ENCODE measurements around the gene ALG1. TPM values are rescaled to one million over a fixed set of nuclear protein-coding genes. Genes with fewer than 3 reads are reported as not detected.

The ALG1 gene
- total and polyA plus RNA-seq, 2 experiments from 2014 or later = 20.2 to 36.4 TPM

- TF ChIP-seq REST (IDR thresholded peaks at IDR 0.05; ENCODE audit: unreplicated experiment) = no peak
- no peak for TF ChIP-seq EZH2 (IDR thresholded peaks at IDR 0.05; ENCODE audit: low read depth, unreplicated experiment)
Observed at GRCh38 chr16:5030251-5030870, 41.3 kb upstream of the ALG1 start (continued).

- H3K79me2 ChIP-seq (replicated peaks; ENCODE audit: insufficient read depth) = no peaks in the 10 kb centered on the region; the same call in 1 of the 2 replicates
- no peaks in the 10 kb centered on the region; the same call in 2 of the 3 replicates for H3K36me3 Mint-ChIP-seq (ENCODE audit: low read depth)
- H3K9me3 Mint-ChIP-seq = no peaks in the 10 kb centered on the region
- H3K27ac ChIP-seq (ENCODE audit: low read depth) = no peak overlapping the region
- peaks cover 25% of the 10 kb centered on the region for H3K27me3 Mint-ChIP-seq (ENCODE audit: insufficient read depth, low read depth, poor library complexity)
- no peak overlapping the region for H3K4me2 ChIP-seq
- H3K27me3 ChIP-seq (ENCODE audit: insufficient read depth) = peaks cover 6% of the 10 kb centered on the region
- H3K4me1 Mint-ChIP-seq = peaks cover 26% of the 10 kb centered on the region
- no peaks in the 10 kb centered on the region for H3K36me3 ChIP-seq (ENCODE audit: insufficient read depth)
- no peaks in the 10 kb centered on the region for H3K9me2 ChIP-seq (ENCODE audit: insufficient read depth)
- no peak overlapping the region for H3K27ac Mint-ChIP-seq
- no peak overlapping the region for H3K4me3 ChIP-seq
- peaks cover 10% of the 10 kb centered on the region for H3F3A ChIP-seq (replicated peaks; ENCODE audit: low read depth)
- no peak for DNase-seq (ENCODE audit: low spot score)
- no peak for ATAC-seq
- H2AFZ ChIP-seq = no peak overlapping the region
- H3K4me3 Mint-ChIP-seq = peak overlapping the region; percentile 83; the same call in 2 of the 3 replicates
- H4K20me1 ChIP-seq (replicated peaks; ENCODE audit: insufficient read depth) = no peaks in the 10 kb centered on the region
- peaks cover 24% of the 10 kb centered on the region for H3K4me1 ChIP-seq (ENCODE audit: insufficient read depth)
- TF ChIP-seq ZNF462 (CRISPR knock-in tag; IDR thresholded peaks at IDR 0.05) = no peak
- TF ChIP-seq JUNB (IDR thresholded peaks at IDR 0.05; ENCODE audit: unreplicated experiment) = no peak
- TF ChIP-seq EZH2 (IDR thresholded peaks at IDR 0.05; ENCODE audit: low read depth, unreplicated experiment) = no peak
- no peak for TF ChIP-seq CTCF (conservative IDR thresholded peaks at IDR 0.05; ENCODE audit: low read depth in 2 of 2)
- TF ChIP-seq REST (IDR thresholded peaks at IDR 0.05; ENCODE audit: unreplicated experiment) = no peak
- TF ChIP-seq STAT1 (IDR thresholded peaks at IDR 0.05; ENCODE audit: unreplicated experiment) = no peak
- no peak for TF ChIP-seq CREB1 (CRISPR knock-in tag; IDR thresholded peaks at IDR 0.05; ENCODE audit: low read depth)
- TF ChIP-seq EZH2phosphoT487 (IDR thresholded peaks at IDR 0.05; ENCODE audit: unreplicated experiment) = no peak
Observed at GRCh38 chr16:5031601-5032000, 40.0 kb upstream of the ALG1 start.

Measured in GM23338 (cell line).